ENCODE data around the gene LCE7A. TPM values are rescaled to one million over a fixed set of nuclear protein-coding genes. Genes with fewer than 3 reads are reported as not detected.

Gene LCE7A
- not detected for total RNA-seq

GRCh38 chr1:152859696-152860095, at the start of gene LCE7A:
LCE7A (plus strand) TSS chr1:152859996; CDS start chr1:152860698, 702 bp downstream.

GRCh38 chr1:152811671-152812070, 48.1 kb upstream of the LCE7A start, which contains the start of gene LCE1B:
LCE1B (plus strand) TSS chr1:152811971; CDS start chr1:152812447, 476 bp downstream.

GRCh38 chr1:152827173-152827572, 32.6 kb upstream of the LCE7A start, which contains the start of gene LCE1A:
LCE1A (plus strand) TSS chr1:152827473; CDS start chr1:152827473, 0 bp downstream.

GRCh38 chr1:152842556-152842955, 17.2 kb upstream of the LCE7A start, which contains the start of gene LCE6A:
LCE6A (plus strand) TSS chr1:152842856; CDS start chr1:152843521, 665 bp downstream.

GRCh38 chr1:152878042-152878441, 18.2 kb downstream of the LCE7A start, which contains the start of gene SMCP:
SMCP (plus strand) TSS chr1:152878322; CDS start chr1:152884423, 6,101 bp downstream.

GRCh38 chr1:152907686-152908601, 48.1 kb downstream of the LCE7A start, which contains the start of gene IVL:
IVL (plus strand) TSS chr1:152908546; CDS start chr1:152909798, 1,252 bp downstream.

Other genes with a start within 250 kb of the LCE7A start
- not detected for gene LCE3B, start 246.2 kb upstream of the LCE7A start, total RNA-seq
- gene LCE3A, start 236.9 kb upstream of the LCE7A start, total RNA-seq, result not detected
- not detected for gene LCE2D, start 196.6 kb upstream of the LCE7A start, total RNA-seq
- gene LCE2C, start 184.7 kb upstream of the LCE7A start, total RNA-seq, result not detected
- gene LCE2B, start 173.9 kb upstream of the LCE7A start, total RNA-seq, result not detected
- not detected for gene LCE2A, start 161.7 kb upstream of the LCE7A start, total RNA-seq
- gene LCE4A, start 151.8 kb upstream of the LCE7A start, total RNA-seq, result not detected
- not detected for gene KPRP, start 102.0 kb upstream of the LCE7A start, total RNA-seq
- not detected for gene LCE1F, start 84.9 kb upstream of the LCE7A start, total RNA-seq
- gene LCE1E, start 73.7 kb upstream of the LCE7A start, total RNA-seq, result not detected
- not detected for gene LCE1D, start 63.3 kb upstream of the LCE7A start, total RNA-seq
- gene LCE1C, start 53.3 kb upstream of the LCE7A start, total RNA-seq, result not detected
- gene LCE1B, start 48.0 kb upstream of the LCE7A start, total RNA-seq, result not detected
- gene LCE1A, start 32.5 kb upstream of the LCE7A start, total RNA-seq, result not detected
- not detected for gene LCE6A, start 17.1 kb upstream of the LCE7A start, total RNA-seq
- not detected for gene SMCP, start 18.3 kb downstream of the LCE7A start, total RNA-seq
- gene IVL, start 48.5 kb downstream of the LCE7A start, total RNA-seq, result not detected
- gene SPRR5, start 87.2 kb downstream of the LCE7A start, total RNA-seq, result not detected
- not detected for gene SPRR4, start 110.7 kb downstream of the LCE7A start, total RNA-seq
- gene SPRR1A, start 124.1 kb downstream of the LCE7A start, total RNA-seq, result not detected
- gene SPRR3, start 141.8 kb downstream of the LCE7A start, total RNA-seq, result not detected
- gene SPRR1B, start 171.2 kb downstream of the LCE7A start, total RNA-seq, result not detected
- not detected for gene SPRR2D, start 181.1 kb downstream of the LCE7A start, total RNA-seq
- not detected for gene SPRR2A, start 197.5 kb downstream of the LCE7A start, total RNA-seq
- not detected for gene SPRR2B, start 211.6 kb downstream of the LCE7A start, total RNA-seq
- gene SPRR2E, start 234.5 kb downstream of the LCE7A start, total RNA-seq, result not detected

Measured in parietal lobe (tissue), 1 donor.